T-helper 22 cell (primary cell): ENCODE measurements around the gene DNAJA3.

Experiments used
- DNase-seq: peaks from one replicate; pipeline ENCODE4 v3.0.0-alpha.2; 2020; ENCODE audit warnings: low read depth

The DNAJA3 gene

GRCh38 chr16:4425378-4426020 lies at the start of gene DNAJA3:
Gene DNAJA3 (plus strand): TSS chr16:4425868. CDS start chr16:4425882, 14 bp downstream.
- DNase-seq, result peak; percentile 87

DNA sequence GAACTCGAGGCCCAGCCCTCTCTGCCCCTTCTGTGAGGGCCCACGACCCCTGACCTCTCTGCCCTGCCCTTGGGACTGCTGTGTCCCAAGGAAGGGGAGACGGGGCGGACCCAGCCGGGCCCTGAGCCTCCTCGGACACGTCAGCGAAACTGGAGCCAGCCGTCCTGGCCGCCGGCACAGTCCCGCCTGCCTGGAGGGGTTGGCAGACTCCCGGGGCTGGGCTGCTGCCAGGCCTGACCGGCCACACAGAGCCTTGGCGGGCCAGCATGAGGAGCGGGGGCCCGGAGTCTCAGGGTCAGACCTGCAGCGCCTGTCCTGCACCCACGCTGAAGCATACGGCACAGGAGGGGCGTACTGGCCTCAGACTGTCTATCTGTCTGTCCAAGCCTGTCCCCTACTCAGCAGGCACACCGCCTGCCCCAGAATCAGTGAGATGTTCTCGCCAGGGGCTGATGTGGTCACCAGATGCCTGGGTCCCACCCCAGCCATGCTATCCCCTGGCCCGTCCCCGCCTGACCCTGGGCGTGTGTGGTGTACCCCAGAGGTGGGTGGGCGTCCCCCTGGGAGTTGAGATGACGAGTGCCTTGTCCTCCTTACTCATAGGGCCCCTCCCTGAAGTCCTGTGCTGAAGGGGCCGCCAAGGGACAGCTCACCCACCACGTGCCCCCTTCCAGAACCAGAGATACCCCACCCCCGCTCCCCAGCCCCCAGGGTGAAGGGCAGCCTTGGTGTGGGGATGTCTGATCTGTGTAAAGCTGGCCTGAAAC lies 49.4 kb upstream of the DNAJA3 start:
- DNase-seq, result no peak

DNA sequence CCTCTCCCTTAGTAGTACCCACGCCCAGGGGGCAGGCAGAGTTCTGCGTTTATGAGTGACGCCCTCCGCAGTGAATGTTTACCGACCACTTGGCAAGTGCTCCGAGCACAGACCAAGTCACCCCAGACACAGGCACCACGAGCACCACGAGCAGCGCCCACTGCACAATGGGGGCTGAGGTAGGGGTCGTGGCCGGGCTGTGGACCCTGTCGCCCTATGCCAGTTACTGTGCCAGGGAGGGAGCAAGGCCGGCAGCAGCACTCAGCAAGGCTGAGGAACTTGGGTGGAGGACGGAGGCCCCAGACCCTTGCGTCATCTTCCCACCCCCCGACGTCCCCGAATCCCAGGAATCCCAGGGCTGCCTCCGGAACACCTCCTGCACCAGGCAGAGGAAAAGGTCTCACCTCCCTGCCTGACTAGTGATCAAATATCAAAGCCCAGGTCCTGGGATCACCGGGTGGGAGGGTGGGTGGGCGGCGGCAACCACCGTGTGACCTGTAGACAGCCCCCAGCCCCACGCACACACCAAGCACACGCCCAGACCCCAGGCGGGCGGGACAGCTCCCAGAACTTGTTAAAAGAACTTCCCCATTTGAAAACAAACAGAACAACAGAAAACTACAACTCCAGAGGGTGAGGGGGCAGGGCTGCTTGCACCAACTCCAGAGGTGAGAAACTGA lies 48.6 kb upstream of the DNAJA3 start:
- no peak for DNase-seq

DNA sequence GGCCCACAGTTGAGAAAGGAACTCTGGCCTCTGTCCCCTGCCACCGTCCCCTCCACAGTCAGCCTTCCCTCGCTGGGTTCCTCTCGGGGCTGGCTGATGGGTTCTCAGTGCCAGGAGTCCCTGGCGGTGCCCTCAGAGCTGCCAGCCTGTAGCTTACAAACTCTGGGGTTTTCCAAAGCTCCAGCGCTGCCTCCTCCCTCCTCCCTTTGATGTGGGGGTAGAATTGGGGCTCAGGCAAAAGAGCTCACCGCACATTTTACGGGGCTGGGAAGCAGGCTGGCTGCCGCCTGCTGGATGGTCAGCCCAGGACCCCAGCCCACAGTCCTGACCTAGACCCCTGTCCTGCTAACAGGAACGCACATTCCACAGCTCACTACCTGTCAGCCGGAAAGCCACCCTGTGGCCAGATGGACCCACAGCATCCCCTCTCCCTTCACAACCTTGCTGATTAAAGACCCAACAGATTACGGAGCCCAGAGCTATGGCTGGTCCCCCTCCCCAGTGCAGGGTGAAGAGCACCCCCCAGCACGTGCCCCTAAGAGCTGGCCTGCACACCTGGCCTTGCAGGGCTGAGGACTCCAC lies 48.0 kb upstream of the DNAJA3 start:
- no peak for DNase-seq

GRCh38 chr16:4378161-4378666 lies 47.5 kb upstream of the DNAJA3 start:
- DNase-seq, result no peak

- no peak for DNase-seq
Observed at GRCh38 chr16:4378999-4379690, 46.5 kb upstream of the DNAJA3 start.

DNA sequence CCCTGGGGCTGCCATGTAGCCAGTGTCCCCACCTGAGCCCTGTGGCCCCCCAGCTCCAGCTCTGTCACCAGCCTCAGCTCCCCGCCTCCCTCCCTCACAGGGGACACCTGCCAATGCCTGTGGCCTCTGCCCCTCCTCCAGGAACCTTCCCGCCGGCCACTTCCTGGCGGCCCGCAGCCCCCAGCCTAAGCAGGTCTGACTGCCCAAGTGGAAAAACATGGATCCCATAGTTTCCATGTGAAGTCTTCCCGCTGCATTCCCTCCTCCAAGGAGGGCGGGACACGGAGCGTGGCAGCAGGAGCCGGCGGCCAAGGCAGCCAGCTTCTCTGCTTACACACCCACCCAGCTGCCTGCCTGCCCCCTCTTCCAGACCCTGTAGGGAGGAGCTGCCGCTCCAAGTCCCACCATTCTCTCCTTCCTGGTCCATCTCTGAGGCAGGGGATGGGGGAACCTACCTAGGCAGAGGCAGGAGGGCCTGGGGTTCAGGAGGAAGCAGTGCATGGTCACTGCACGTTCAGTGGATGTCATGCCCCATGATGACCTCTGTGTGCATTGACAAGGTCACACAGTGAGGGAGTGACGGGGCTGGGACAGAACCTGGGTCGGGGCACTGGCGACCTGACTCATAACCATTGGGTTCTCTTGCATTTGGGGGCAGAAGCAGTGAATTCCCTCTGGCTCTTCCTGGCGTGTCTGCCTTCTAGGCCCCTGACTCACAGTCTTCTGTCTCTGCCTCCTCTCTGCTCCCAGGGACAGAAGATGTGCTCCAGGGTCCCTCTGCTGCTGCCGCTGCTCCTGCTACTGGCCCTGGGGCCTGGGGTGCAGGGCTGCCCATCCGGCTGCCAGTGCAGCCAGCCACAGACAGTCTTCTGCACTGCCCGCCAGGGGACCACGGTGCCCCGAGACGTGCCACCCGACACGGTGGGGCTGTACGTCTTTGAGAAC lies 45.3 kb upstream of the DNAJA3 start:
- no peak for DNase-seq

GRCh38 chr16:4381072-4381934 lies 44.4 kb upstream of the DNAJA3 start:
- no peak for DNase-seq

GRCh38 chr16:4381935-4382794 lies 43.5 kb upstream of the DNAJA3 start:
- no peak for DNase-seq

DNA sequence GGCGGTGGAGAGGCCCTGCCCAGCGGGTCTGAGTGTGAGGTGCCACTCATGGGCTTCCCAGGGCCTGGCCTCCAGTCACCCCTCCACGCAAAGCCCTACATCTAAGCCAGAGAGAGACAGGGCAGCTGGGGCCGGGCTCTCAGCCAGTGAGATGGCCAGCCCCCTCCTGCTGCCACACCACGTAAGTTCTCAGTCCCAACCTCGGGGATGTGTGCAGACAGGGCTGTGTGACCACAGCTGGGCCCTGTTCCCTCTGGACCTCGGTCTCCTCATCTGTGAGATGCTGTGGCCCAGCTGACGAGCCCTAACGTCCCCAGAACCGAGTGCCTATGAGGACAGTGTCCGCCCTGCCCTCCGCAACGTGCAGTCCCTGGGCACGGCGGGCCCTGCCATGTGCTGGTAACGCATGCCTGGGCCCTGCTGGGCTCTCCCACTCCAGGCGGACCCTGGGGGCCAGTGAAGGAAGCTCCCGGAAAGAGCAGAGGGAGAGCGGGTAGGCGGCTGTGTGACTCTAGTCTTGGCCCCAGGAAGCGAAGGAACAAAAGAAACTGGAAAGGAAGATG lies 42.8 kb upstream of the DNAJA3 start:
- DNase-seq, result no peak

DNA sequence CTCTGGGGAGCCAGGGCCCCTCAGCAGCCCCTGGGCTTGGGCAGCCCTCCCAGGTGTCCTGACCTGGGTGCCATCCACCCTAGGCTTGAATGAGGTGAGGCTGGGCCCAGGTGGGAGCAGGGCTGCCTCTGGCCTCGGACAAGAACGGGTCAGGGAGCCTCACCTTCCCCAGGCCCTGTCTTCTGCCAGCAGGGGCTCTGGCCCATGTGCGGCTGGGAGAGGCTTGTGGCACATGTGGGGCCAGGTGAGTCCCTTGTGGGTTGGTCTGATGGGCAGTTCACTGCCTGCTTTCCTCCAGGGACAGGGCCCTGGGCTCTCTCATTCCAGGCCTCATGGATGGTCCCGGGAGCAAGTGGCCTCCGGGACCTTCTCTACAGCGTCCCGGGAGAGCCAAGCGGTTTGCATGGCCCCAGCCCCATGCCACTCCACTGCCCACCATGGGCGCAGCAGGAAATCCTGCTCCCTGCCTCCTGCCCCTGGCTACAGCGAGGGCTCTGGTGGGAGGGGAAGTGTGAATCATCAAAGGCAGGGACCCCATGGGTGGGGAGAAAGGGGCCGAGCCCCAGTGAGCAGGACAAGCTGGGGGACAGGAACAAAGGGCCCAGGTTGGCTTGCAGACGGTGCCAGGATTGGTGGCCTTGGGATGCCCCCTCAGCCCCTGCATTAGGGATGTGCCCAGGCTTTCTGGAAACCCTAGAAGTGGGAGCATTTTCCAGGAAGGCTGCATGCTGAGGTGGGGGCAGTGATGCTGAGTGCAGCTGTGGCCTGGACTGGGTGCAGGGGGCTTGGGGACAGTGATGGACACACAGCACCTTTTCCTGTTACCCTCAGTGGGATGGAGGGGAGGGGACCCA lies 41.9 kb upstream of the DNAJA3 start:
- DNase-seq, result no peak

DNA sequence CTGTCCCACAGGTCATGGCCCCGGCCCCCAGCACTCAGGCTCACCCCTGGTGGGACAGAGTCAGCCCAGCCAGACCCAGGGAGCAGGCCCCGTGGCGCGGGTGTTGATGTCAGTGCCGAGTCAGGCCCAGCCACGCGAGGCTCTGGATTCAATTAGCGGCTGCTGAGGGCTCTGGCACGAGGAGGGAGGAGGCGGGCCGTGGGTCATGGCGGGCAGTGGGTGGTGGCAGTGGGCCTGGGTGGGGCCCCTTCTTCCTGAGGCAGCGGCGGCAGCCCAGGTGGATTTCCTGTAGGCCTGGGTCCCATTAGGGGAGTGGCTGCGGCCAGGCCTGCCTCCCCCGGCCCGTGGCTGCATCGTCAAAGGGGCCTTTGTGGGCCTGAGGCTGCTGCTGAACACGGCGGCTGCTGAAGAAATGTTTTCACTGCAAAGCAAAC lies 41.1 kb upstream of the DNAJA3 start:
- no peak for DNase-seq

DNA sequence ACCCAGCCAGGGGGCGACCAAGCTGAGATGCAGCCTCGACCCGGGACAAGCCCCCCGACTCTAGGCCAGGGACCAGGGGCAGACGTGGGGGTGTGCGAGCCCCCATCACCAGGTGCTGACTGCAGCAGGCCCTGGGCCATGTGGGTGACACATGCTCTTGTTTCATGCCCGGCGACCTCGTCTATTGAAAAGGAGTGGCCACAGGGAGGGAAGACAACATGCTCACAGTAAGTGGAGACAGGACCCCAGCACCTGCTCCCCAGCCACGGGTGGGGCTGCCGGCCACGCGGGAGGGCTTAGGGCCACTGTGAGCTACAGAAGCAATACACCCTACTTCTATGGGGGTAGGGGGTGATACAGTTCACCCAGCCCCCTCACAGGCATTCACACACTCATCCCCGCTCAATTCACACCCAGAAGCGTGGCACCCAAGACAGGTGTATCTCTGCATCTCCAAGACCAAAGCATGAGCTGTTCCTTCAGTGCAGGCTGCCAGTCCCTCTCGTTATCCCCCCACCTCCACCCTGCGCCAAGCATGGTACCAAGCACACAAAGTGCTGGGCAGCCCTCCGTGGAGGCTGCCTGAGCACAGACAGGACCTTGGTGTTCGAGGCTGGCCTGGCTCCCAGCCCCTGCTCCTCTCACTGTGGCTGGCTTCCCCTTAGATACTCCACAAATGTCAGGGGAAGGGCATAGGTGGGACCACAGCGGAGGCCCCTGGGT lies 40.4 kb upstream of the DNAJA3 start:
- DNase-seq, result no peak

DNA sequence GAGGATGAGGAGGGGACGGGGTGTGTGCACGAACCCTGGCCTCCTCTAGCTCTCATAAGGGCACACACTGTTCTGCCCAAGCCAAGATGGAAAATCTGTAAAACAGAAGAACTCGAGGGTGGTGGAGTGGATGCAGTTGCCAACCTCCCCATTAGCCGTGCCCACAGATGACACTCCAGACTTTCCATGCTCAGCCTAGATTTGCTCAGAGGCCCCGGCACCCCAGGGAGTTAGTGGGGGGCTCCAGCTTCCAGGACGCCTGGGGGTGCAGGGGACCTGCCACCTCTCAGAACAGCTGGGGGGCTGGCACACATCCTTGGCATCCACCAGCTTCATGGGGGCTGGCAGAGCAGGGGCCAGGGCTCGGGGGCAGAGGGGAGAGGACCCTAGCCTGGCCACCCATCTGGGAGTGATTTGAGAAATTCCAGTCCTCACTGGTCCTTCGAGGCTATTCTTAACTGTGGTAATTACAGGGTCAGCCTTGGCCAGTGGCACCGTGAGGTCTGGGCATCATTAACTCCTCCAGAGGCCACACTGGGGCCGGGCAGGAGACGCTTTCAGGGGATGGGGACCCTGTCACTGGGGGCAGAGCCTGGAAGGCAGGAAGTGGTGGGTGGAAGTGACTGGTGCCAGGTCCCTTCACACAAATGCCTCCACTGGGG lies 39.7 kb upstream of the DNAJA3 start:
- DNase-seq, result no peak

DNA sequence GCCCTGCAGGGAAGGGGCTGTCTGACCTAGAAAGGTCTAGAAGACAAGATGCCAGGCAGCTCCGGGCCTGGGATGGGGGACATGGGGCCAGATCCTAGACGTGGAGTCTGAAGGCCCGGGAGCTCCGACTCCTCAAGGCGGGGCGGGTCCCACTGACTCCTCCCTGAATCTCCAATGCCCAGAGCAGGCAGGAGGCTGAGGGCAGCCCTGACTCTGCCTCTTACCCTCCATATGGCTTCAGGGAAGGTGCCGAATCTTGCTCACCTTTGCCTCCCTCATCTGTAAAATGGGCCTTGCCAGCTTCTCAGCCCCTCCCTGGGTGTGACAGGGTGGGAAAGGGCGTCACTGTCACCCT lies 39.2 kb upstream of the DNAJA3 start:
- DNase-seq, result no peak

DNA sequence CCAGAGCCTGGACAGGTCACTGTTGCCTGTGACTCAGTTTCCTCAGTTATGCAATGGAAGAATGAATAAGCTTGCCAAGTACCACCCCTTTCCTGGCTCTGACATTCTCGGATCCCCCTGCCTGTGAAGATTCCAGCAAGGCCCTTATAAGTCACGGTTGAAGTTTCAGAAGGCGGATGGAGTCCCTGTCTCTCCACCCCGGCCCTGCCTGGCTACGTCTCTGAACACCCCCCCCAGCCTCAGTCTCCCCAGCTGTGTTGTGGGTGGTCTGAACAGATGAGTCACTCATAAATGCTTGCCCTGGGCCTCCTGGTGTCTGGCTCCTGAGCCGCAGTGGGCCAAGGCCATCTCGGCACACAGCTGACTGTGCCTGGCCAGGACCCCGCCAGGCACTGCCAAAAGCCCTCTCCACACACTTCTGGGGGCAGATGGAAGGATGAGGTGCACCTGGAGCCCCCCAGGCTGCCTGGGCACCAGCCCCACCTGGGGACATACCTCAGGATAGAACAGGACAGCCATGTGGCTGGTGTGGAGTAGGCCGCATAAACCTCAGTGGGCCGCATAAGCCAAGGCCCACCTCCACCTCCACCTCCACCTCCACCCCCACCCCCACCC lies 38.6 kb upstream of the DNAJA3 start:
- no peak for DNase-seq
